Measurements from ENCODE around the gene SLC1A7.

GRCh38 chr1:53182716-53183094 is 40.3 kb upstream of the SLC1A7 start:
- TF ChIP-seq POLR2A (IDR thresholded peaks at IDR 0.05; ENCODE audit: low read depth, low read length) (no peak), TAF1 (IDR thresholded peaks at IDR 0.05; ENCODE audit: borderline replicate concordance, low read depth, low read length) (no peak), POLR2AphosphoS5 (IDR thresholded peaks at IDR 0.05; ENCODE audit: low read depth, low read length) (no peak)
